Lower lobe of right lung (tissue), 2 donors: ENCODE data around the gene TIGAR. TPM values are rescaled to one million over a fixed set of nuclear protein-coding genes. Genes with fewer than 3 reads are reported as not detected.

Experiments used
- ATAC-seq, 2 donors: fragments of 200-7000 bp; cut with Tn5 transposase; one replicate each; pipeline ENCODE4 v1.9.1; 2020 to 2022; ENCODE audit warnings: mild to moderate bottlenecking in 2 of 2, moderate library complexity in 2 of 2
- DNase-seq: peaks from one replicate; pipeline ENCODE4 v3.0.0-alpha.2; 2020
- H3K27ac ChIP-seq: fragments of 200-600 bp; one replicate; pipeline ENCODE4 v1.8.0; 2022
- H3K27me3 ChIP-seq: fragments of 200-600 bp; one replicate; pipeline ENCODE4 v1.8.0; 2022; ENCODE audit warnings: low read depth
- H3K36me3 ChIP-seq: fragments of 200-600 bp; one replicate; pipeline ENCODE4 v1.8.0; 2022; ENCODE audit warnings: mild to moderate bottlenecking
- H3K4me1 ChIP-seq: fragments of 200-600 bp; one replicate; pipeline ENCODE4 v1.8.0; 2022
- H3K4me3 ChIP-seq: fragments of 200-600 bp; one replicate; pipeline ENCODE4 v1.8.0; 2022; ENCODE audit warnings: mild to moderate bottlenecking
- H3K9me3 ChIP-seq: fragments of 200-600 bp; one replicate; pipeline ENCODE4 v1.8.0; 2022
- CTCF ChIP-seq: fragments of 200-600 bp; IDR thresholded peaks from one replicate; pipeline ENCODE4 v1.8.0; 2022; ENCODE audit warnings: antibody characterized with exemption, mild to moderate bottlenecking
- intact Hi-C: fragments of 100-400 bp; cut with DNase I; formaldehyde crosslinking; loops from one replicate; pipeline ENCODE4 v1.11.0; 2022
- total RNA-seq: library from RNA; stranded (reverse); fragmentation: NEBNext Ultra II Directional; extraction: Animal tissue kit (Norgen Biotek cat#: 25700); gene quantifications from one replicate; pipeline ENCODE4 v1.2.1, GENCODE V29; 2021
- donor health status: DM: no; HTN: yes; CAD: no; lungs with severe emphysema.

The TIGAR gene
- total RNA-seq, 1 donor from 2014 or later = 18.6 TPM

- Histone ChIP-seq H3K27me3 (no peaks in the 10 kb centered on the region), H3K4me1 (no peaks in the 10 kb centered on the region), H3K4me3 (no peak overlapping the region), H3K27ac (no peak overlapping the region), H3K9me3 (no peaks in the 10 kb centered on the region), H3K36me3 (peaks cover 26% of the 10 kb centered on the region)
- TF ChIP-seq CTCF = no peak
- ATAC-seq = no peak
- DNase-seq = no peak
- intact Hi-C loops = no loop called here
Measured at GRCh38 chr12:4331221-4331620, 10.2 kb downstream of the TIGAR start.

GRCh38 chr12:4331842-4332241 is 10.8 kb downstream of the TIGAR start:
- Histone ChIP-seq H3K4me1 (no peaks in the 10 kb centered on the region), H3K36me3 (peaks cover 30% of the 10 kb centered on the region), H3K4me3 (no peak overlapping the region), H3K27ac (no peak overlapping the region), H3K9me3 (no peaks in the 10 kb centered on the region), H3K27me3 (no peaks in the 10 kb centered on the region)
- TF ChIP-seq CTCF = no peak
- intact Hi-C loops = no loop called here
- DNase-seq = no peak
- no peak for ATAC-seq

- Histone ChIP-seq H3K4me3 (no peak overlapping the region), H3K27ac (no peak overlapping the region), H3K4me1 (no peaks in the 10 kb centered on the region), H3K36me3 (peaks cover 28% of the 10 kb centered on the region), H3K27me3 (no peaks in the 10 kb centered on the region), H3K9me3 (no peaks in the 10 kb centered on the region)
- ATAC-seq = no peak
- DNase-seq = no peak
- intact Hi-C loops = no loop called here
- no peak for TF ChIP-seq CTCF
Measured at GRCh38 chr12:4346931-4347330, 25.9 kb downstream of the TIGAR start.

- intact Hi-C loops = no loop called here
- Histone ChIP-seq H3K9me3 (no peaks in the 10 kb centered on the region), H3K4me3 (no peak overlapping the region), H3K27me3 (no peaks in the 10 kb centered on the region), H3K27ac (no peak overlapping the region), H3K36me3 (peaks cover 45% of the 10 kb centered on the region), H3K4me1 (no peaks in the 10 kb centered on the region)
- DNase-seq (no peak), ATAC-seq (peak in 1 of 2 donors; percentile 55)
- peak; percentile 39 for TF ChIP-seq CTCF
Measured at GRCh38 chr12:4353785-4354208, 32.8 kb downstream of the TIGAR start.

GRCh38 chr12:4355156-4356040 is 34.4 kb downstream of the TIGAR start:
- Histone ChIP-seq H3K27me3 (no peaks in the 10 kb centered on the region), H3K9me3 (no peaks in the 10 kb centered on the region), H3K36me3 (peaks cover 32% of the 10 kb centered on the region), H3K27ac (no peak overlapping the region), H3K4me1 (no peaks in the 10 kb centered on the region), H3K4me3 (no peak overlapping the region)
- no peak for TF ChIP-seq CTCF
- intact Hi-C loops = no loop called here
- DNase-seq (no peak), ATAC-seq (no peak)
